ENCODE results near the gene ANKZF1.

ANKZF1 gene

DNA sequence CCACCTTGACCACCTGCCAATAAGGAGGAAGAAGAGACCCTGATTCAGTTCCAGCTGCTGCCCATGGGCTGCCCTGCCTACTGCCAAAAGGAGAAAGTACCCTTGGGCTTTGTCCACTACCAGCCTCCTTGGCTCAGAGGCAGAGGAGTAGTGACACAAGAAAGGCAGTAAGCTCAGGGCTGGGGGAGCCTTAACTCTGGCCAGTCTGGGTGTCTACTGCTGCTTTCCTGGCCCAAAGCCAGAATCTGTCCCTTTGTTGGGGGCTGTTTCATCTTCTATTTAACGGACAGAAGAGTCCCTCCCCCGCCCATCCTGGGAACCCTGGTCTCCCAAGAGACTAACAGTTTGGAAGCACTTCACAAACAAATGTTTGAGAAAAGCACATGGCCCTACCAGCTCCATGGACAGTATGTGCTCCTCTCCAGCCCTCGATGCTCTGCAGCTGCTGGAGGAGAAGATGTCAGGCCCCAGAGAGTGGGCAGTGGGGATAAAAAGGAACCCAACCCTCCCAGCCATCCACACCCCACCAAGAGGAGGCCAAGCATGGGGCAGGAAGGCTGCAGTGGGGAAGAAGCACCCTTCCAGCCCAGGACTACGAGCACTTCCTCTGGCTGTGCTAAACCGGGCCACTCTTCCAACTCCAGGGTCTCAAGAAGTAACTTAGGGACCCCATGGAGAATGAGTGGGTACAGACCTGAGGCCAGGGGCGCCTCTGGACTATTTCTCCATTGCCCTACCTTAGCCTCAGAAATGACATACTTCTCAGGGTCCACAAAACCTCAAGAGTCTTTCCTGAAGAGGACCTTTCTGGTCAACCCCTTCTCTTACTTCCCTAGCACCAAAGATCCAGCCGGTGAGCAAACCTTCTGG is 1.3 kb upstream of the ANKZF1 start:
- no peak for DNase-seq

DNA sequence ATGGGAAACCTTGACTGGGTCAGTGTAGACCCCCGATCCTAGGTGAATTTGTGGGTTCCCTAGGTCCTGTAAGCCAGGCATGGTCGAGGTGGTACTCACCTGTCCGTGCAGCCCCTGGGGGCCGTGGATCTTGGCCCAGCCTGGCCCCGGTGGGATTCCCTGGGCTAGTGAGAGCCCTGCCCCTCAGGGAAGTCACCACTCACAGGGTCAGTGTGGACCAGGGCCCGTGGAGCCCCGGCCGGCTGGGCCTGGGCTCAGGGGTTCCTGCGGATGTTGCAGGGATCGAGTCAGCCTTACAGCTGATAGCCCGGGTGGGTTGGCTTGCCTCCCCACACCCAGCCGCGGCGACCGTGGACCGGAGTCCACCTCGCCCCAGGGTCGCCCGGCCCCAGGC is 698 bp upstream of the ANKZF1 start:
- DNase-seq: no peak

DNA sequence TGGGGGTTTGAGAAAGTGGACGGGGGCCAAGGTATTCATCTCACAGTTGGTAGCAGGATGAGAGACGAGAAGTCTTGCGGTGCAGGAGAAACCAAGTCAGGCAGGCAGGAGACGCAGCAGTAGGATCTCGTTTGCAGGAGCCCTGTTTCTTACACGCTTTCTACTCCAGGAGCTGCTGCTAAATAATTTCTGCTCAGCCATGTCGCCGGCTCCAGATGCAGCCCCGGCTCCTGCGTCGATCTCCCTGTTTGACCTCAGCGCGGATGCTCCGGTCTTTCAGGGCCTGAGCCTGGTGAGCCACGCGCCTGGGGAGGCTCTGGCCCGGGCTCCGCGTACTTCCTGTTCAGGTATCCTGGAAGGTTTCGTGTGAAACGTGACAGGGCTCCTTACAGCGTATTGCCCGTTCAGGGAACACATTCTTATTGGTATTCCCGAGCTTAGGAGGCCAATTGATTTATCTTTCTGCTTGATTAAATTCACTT is 494 bp downstream of the ANKZF1 start:
- DNase-seq: no peak

DNA sequence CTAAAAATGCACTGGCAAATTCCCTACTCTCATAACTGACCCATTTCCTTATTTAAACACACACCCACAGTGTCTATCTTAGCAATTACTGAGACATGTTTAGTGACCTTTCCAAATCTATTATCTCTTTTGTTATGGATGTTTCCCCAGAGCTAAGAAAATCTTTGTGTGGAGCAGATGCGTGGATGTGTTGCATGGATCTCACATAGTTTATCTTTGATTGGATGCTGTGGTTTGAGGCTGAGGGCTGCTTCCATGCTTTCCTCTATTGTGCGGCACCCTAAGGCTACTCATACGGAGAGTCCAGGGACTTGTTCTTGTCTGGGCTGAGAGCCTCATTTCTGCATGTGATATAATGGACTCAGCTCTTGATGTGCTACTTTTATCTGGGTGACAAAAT is 4.7 kb downstream of the ANKZF1 start:
- no peak for DNase-seq

DNA sequence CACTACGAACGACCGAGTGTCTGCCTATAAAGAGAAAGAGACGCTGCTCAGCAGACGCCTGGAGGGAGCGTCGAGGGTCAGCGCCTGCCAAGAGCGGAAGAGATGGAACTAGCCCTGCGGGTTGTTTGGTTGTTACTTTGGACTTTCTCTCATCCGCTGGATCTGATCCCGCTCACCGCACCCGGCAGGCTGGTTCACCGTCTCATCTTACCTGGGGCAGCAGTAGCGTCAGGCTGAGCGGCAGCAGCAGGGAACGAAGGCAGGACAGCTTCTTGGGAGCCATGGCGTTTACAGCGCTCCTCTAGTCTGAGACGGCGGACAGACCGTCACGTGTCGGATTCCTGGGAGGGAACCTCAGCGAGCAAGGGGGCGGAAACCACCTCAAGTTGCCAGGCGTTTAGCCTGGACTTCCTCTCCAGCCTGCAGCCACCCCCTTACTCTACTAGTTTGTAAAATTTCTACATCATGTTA is 13.7 kb downstream of the ANKZF1 start:
- DNase-seq: no peak

DNA sequence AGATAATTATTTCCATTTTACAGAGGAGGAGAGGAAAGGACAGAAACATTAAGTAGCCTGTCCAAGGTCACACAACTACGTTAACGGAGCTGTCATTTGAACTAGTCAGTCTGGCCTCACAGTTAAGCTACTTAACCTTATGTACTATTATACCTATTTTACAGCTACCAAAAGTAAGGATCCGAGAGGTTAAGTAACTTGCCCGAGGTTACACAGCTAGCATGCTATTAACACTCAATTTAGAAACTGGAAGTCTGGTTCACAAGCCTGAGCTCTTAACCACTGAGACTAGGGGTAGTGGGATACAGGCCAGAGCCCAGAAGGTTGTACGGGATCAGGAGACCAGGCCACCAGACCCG is 15.2 kb downstream of the ANKZF1 start:
- DNase-seq: no peak

DNA sequence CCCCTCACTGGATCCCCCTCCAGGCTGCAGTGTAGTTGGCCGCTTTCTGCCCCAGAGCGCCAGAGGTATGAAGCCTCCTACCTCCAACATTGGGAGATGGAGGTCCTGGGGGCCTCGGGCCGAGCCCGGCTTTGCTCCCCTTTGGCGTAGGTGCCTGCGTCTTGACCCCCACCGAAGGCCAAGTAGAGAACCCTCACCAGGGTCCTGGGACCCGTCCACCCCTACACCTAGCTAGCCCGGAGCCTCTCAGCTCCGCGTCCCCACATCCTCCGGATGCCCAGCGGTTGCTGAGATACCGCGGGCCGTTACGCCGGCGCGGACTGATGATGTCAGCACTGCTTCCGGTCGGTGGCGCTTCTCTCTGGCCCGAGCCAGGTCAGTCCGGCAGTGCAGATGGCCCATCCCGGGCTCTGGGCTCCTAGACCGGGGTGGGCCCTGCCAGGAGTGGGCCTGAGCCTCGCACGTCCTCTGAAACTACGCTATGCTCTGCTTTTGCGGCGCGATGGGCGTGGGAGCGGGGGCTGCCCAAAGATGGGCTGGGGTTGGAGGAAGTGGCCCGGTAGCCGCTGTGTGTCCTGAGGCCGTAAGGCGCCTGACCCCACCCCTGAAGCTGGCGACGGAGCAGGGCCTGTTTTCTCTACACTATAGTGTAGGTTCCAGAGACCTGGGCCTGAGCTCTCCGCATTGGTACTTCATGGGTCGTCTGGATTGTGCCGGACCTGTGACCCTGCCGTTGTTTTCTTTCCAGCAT is 15.7 kb downstream of the ANKZF1 start, which contains the start of the genes GLB1L and STK16:
TSS of gene GLB1L (minus strand) at position 297 of the 751 bp plus-strand sequence. CDS start 1,871 bp downstream, outside the sequence.
TSS of gene STK16 (plus strand) at position 332 of the 751 bp plus-strand sequence. CDS start 521 bp downstream, outside the sequence.
- DNase-seq: no peak

DNA sequence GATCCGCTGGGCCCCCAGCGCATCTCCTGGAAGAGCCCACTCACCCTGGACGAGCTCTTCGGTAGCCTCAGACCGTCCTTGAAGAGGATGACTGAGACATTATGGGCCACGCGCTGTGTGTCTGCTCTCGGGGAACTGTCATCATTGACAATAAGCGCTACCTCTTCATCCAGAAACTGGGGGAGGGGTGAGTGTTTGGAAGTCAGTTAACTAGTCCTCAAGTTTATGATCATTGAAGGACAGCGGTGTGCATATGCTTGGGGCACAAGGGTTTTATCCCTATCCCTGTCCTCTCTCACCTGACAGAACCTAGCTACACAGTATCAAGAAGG is 16.3 kb downstream of the ANKZF1 start:
- DNase-seq: no peak

DNA sequence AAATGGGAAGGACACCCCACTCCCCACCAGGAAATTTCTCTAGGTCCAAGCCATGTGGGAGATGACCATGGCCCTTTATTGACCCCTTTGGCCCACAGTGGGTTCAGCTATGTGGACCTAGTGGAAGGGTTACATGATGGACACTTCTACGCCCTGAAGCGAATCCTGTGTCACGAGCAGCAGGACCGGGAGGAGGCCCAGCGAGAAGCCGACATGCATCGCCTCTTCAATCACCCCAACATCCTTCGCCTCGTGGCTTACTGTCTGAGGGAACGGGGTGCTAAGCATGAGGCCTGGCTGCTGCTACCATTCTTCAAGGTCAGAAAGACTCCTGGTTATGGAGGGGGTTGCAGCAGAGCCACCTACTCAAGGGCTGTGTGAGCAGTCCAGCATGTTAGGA is 17.0 kb downstream of the ANKZF1 start:
- no peak for DNase-seq

DNA sequence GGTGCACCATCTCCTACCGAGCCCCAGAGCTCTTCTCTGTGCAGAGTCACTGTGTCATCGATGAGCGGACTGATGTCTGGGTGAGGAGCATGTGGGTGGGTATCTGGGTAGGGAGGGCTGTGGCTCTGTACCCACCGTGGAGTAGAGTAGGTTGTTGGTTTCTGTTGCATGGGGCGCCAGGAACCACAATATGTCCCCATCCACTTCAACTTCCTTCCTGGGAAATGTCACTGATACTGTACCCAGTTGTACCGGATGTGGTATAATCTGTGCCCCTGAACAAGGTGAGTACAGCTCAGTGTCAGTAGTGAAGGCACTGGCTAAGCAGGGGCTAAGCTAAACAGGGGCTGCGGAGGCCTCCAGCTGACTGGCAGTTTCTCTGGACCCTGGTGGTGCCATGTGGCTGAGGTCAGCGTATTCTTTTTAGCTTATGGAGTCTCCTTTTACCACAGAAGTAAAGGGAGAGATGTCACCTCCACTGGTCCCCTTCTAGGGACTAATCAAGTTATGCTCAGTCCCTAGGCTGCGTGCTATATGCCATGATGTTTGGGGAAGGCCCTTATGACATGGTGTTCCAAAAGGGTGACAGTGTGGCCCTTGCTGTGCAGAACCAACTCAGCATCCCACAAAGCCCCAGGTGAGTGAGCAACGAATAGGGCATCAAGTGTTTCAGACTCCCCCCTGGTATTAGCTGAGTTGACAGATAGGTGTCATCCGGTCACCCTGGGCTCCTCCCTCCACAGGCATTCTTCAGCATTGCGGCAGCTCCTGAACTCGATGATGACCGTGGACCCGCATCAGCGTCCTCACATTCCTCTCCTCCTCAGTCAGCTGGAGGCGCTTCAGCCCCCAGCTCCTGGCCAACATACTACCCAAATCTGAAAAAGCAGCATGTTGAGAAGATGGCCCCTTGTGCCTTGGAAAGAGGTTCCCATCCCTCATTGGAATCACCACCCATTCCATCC is 18.4 kb downstream of the ANKZF1 start:
- DNase-seq: no peak

DNA sequence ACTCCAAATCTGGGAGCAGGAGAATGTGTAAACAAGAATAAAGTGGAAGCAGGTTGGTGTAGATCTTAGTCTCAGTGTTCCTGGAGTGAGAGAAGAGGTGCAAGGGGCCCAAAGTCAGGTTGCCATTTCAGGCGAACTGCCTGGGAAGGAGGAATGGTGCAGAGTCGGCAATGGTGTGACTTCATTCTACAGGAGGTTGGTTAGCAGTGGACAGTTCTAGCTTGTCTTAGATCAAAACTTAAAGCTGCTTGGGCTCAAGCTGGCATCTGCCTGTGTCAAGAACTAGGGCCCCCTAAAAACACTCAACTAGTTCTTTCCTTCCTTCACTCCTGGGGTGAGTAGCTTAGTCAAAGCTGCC is 19.2 kb downstream of the ANKZF1 start:
- DNase-seq: no peak

DNA sequence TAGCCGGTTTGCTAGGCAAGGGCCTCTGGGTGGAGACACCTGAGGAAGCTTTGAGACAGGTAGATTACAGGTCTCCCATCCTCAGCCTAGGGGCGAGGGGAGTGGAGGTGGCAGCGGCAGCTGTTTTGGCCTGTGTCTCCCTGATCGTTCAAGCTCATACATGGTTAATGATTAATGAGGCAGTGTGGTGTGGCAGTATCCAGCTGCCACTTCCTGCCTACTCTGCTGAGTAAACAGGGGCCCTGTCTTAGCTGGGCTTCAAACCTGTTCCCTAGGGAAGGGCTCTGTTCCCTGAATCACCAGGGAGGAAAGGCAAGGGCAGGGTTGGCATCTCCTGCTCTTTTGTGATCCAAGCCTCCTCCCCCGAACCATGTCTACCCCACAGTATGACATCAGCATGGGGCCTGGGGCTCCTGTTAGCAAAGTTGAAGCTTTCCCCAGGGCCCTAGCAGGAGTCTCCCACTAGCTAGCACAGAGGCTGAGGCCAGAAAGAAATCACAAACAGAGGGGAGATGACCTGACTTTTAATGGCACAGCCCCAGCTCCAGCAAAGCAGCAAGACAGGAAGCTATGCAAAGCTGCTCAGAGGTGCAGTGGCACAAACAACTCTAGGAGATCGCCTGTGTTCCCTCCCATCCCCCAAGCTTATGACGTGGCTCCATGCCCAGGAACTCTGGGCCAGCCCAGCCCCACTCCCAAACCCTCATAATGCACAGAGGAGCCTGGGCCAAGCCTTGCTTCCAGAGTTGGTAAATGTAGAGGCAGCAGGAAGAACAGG is 19.8 kb downstream of the ANKZF1 start:
- DNase-seq: no peak

DNA sequence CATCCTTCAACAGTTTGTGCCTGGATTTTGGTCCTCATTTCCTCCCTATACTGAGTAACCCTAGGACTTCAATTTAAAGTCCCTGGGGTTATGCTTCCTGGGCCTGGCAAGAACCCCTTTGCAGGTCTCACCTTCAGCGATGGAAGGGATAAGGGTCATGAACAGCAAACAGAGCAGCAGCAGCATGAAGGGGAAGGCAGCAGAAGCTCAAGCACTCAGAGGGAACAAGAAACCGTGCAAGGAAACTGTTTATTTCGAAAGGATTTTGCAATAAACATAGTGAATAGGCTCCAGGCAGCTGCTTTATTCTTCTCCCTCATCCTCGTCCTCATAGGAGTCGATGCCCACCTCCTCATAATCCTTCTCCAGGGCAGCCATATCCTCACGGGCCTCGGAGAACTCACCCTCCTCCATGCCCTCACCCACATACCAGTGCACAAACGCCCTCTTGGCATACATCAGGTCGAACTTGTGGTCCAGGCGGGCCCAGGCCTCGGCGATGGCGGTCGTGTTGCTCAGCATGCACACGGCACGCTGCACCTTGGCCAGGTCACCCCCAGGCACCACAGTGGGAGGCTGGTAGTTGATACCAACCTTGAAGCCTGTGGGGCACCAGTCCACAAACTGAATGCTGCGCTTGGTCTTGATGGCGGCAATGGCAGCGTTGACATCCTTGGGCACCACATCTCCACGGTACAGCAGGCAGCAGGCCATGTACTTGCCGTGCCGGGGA is 20.6 kb downstream of the ANKZF1 start:
- DNase-seq: no peak

DNA sequence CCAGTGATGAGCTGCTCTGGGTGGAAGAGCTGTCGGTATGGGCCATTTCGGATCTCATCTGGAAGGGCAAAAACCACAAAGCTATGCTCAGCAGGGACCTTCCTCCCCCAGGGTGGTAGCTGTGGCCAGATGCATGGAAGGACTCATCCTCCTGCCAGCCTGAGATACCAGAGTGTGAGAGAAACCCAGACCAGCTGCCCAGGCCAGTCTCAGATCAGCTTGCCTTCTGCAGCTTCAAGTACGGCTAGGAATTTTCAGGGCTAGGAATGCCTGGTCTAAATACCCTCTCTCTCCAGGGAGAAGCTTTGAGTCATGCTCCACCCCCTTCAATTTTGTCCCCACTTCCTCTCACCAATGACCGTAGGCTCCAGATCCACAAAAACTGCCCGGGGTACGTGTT is 22.1 kb downstream of the ANKZF1 start:
- DNase-seq: no peak

DNA sequence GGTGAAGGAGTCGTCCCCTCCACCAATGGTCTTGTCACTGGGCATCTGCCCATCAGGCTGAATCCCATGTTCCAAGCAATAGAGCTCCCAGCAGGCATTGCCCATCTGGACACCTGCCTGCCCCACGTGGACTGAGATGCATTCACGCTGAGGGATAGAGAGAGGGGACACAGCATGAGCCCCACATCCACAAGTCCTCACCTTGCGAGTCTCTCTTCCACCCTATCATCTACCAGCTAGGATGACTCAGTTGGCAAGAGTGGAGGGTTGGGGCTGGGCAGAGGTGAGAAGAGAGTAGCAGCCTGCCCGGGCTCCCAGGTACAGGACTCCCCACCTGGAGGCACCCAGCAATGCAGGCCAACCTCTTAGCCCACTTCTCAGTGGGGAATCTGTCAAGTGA is 22.5 kb downstream of the ANKZF1 start:
- DNase-seq: no peak

DNA sequence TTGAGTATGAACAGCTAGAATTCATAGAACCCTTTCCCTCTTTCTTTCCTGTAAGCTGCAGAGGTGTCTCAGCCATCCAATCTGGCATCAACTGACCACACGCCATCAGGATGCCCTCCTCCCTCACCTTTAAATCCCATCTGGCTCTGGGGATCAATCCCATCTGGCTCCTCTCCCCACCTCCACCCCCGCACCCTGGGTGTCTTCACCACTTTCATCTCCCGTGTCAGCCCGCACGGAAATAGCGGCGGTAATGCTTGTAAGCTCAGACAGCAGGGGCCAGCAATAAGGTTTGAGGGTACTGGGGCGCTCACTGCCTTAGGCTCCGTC is 22.9 kb downstream of the ANKZF1 start:
- DNase-seq: no peak

DNA sequence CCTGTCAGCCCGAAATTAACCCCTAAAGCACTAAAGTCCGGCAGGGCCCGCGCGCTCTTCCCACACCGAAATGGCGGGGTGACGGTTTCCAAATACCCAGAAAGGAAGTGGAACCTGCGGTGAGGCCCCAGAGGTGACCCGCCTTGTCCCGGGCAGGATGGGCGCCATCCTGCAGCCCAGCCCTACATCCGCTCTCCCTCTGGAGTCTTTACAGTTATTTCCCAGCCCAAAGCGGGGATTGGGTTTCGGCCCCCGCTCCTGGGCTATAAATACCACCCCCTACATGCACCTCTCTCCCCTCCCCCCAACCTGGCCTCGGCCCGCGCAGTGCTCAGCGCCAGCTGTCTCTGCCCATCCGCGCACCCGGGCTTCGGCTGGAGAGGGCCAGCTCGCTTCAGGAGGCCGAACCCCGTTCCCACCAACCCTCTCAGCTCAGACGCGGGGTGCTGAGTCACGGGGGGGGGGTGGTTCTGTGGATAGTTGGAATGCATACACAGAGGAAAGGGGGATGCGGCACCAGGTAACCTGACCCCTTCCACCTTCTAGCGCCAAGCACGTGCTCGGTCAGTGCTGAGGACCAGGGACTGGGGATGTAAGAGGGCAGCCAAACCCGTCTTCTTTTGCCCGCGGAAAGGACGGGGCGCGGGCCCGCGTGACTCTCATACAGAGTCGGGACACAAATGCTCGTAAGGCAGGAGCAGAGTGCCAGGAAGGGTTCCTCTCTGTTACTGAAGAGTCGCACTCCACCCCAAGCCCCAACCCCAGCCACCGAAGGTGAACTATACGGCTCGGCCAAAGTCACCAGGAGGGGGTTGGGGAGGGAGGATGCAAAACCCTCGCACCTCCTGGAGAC is 23.5 kb downstream of the ANKZF1 start, which contains the start of gene TUBA4B:
TSS of gene TUBA4B (plus strand) at position 344 of the 853 bp plus-strand sequence. CDS start at position 509, 165 bp downstream.
- DNase-seq: no peak

DNA sequence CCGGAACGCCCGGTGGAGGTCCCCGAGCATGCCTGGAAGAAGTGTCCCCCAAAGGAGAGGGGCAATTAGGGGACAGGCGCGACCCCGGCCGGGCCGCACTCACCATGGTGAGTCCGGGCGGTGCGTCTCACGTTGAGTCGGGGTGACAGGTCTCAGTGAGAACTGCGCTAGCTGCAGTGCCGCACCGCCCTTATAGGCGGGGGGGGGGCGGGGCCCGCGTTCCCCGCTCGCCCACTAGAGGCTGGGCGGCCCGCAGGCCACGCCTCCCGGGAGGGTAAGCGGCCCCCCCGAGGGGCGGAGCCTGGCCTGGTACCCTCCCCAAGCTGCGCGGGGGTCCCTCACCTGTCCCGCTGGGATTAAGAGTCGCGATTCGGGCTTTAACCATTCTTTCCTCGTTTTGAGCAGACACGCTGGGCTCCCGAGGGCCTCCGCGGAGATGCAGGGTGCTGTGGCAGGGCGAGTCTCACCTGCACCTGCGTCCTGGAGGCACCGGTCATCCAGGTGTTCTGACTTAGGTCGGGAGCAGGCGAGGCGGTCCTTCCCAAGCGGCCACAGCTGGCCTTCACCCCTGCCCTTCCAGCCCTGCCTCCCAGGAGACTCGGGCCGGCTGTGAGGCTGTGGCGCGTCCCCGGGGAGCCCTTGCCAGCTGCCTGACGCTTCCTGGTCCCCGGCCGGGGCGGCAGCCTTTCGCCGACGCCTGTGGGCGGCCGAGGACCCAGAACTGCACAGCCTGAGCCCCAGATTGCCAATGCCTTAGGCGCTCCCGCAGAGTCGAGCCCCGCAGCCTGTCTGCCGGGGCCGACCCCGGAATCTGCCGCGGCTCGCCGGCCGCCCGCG is 24.4 kb downstream of the ANKZF1 start, which contains the start of gene TUBA4A:
TSS of gene TUBA4A (minus strand) at position 166 of the 837 bp plus-strand sequence. CDS start at position 106, 60 bp downstream.
- DNase-seq: no peak

DNA sequence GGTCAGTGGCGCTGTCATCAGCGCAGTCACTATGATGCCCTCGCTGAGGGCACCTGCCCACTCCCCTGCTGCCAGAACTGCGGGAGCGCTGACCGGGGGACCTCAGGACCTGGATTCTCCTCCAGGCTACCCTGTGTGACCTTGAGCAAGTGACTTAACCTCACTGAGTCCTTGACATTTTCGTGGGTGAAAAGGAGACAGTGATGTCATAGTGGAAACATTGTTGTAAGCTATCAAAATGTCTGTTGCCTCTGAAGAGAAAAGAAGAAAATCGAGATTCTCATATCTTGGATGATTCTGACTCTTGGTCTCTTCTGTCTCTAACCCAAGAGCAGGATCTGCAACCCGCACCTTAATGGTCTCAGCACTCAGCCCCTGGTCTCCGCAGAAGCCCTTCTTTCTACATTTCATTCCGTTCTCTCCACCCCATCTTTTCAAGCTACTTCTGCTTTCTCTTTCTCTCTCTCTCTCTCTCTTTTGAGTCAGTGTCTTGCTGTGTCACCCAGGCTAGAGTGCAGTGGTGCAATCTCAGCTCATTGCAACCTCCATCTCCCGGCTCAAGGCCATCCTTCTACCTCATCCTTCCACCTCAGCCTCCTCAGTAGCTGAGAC is 25.1 kb downstream of the ANKZF1 start:
- DNase-seq: no peak

Measured in cortex of kidney (tissue), 1 donor.